ENCODE data around the gene LUZP1. TPM values are rescaled to one million over a fixed set of nuclear protein-coding genes. Genes with fewer than 3 reads are reported as not detected.
A peak's percentile ranks its signal among the peaks of the same experiment; 100 is the strongest.

LUZP1 gene
- total RNA-seq (82.4 and 92.3 TPM in 2 replicates), polyA plus RNA-seq (24.0 and 26.3 TPM in 2 replicates), polyA minus RNA-seq (84.2 and 92.3 TPM in 2 replicates), Bru-seq, nascent RNA (percentile 94 among the genes with signal in this experiment), BruChase-seq, experiment 1, labeled RNA remaining after a 6-hour chase (percentile 92 among the genes with signal in this experiment), BruChase-seq, experiment 2, labeled RNA remaining after a 2-hour chase (percentile 95 among the genes with signal in this experiment)
- 27.7 and 27.9 TPM in 2 replicates for polyA plus RNA-seq (2011; cell fraction: cytosol; rRNA removed)
- polyA plus RNA-seq (2011; cell fraction: nucleus; rRNA removed), result 51.3 and 61.7 TPM in 2 replicates
- 48.4 and 60.7 TPM in 2 replicates for polyA plus RNA-seq (2012)
- 12.7 TPM for polyA minus RNA-seq (2011; cell fraction: cytosol; rRNA and poly(A)+ RNA removed)
- 58.7 and 84.7 TPM in 2 replicates for polyA minus RNA-seq (2011; cell fraction: nucleus; rRNA and poly(A)+ RNA removed)
- long read RNA-seq, full-length matches to known transcripts, result 10 of 49 reads
- long read RNA-seq, partial matches to known transcripts, result 7 of 49 reads
- long read RNA-seq, other reads (novel, unspliced or antisense), result 32 of 49 reads

DNA sequence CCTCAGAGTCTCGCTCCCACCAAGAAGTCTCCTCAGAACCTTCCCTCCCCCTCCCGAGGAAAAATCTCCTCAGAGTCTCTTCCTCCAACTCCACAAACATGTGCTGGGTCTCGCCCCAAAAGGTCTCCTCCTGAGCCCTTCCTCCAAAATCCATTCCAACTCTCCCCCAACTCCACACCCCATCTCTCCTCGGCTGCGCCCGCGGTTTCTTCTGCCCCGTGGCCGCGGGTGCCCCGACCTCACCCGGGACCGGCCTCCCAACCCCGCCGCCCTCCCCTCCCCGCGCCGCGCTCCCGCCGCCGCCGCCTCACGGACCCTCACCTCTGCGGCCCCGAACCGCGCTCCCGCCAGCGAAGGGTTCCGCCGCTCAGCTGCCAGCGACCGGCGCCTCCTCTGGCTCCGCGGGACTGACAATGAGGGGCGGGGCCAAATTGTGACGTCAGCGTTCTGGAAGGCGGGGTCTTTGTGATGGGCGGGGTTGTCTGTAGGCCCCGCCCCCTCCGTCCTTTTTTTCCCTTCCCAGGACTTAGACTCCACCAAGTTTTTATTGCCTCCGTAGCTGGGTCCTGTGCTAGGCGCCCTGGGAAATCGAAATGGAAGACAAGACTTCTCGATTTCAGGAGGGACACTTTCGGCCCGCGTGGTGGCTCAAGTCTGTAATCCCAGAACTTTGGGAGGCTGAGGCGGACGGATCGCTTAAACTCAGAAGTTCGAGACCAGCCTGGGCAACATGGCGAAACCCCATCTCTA lies at the start of gene LUZP1:
TSS of gene LUZP1 (minus strand) at position 412 of the 750 bp plus-strand sequence.
- ChIA-PET POLR2A (interaction anchor here (0.5 to 3.6 kb wide), 13 partner anchors 8 to 406 kb away, joined by 3 to 12 read pairs (median 4); no protein-coding TSS in a partner anchor), CTCF (interaction anchor here (0.6 to 13.1 kb wide), 7 partner anchors 11 to 74 kb away, joined by 3 to 129 read pairs (median 11); no protein-coding TSS in a partner anchor)
- peak; percentile 96 for FAIRE-seq
- Histone ChIP-seq H3K79me2 (ENCODE audit: control insufficient read depth, insufficient read depth, low read length) (peaks cover 46% of the 10 kb centered on the region), H3K27me3 (ENCODE audit: control insufficient read depth in 2 of 2, insufficient read depth in 2 of 2, low read length in 2 of 2) (no peaks in the 10 kb centered on the region), H4K20me1 (replicated peaks; ENCODE audit: control insufficient read depth, extremely low read depth, insufficient read depth, low read length) (peaks cover 11% of the 10 kb centered on the region), H3K4me3 (replicated peaks in 1 of 3; ENCODE audit: insufficient read depth in 1 of 3, low read depth in 1 of 3, low read length in 3 of 3) (peak within 1 kb of the TSS; percentile 84 to 95 (median 93)), H3K9ac (replicated peaks; ENCODE audit: extremely low read depth, insufficient read depth, low read length) (peak within 1 kb of the TSS; percentile 92), H3K4me2 (ENCODE audit: insufficient read depth, low read length) (peak within 1 kb of the TSS; percentile 73), H3K4me1 (ENCODE audit: control insufficient read depth, extremely low read depth, insufficient read depth, low read length) (peaks cover 32% of the 10 kb centered on the region), H3K9me1 (replicated peaks; ENCODE audit: control insufficient read depth, extremely low read depth, insufficient read depth, low read length) (no peaks in the 10 kb centered on the region), H3K36me3 (ENCODE audit: control insufficient read depth in 2 of 2, extremely low read depth in 1 of 2, insufficient read depth in 2 of 2, low read length in 2 of 2) (no peaks in the 10 kb centered on the region), H2AFZ (ENCODE audit: low read depth, low read length) (peak within 1 kb of the TSS; percentile 63), H3K27ac (ENCODE audit: insufficient read depth, low read depth, low read length) (peak within 1 kb of the TSS; percentile 77), H3K9me3 (replicated peaks; ENCODE audit: control insufficient read depth, insufficient read depth, low read length) (no peaks in the 10 kb centered on the region)
- BruUV-seq (replicated peaks), result no TSS peak
- intact Hi-C loops (cut with micrococcal nuclease) (loop anchor here (1.0 to 2.0 kb wide), 5 partner anchors 9 to 316 kb away; partner anchors contain the start of gene ASAP3), dilution Hi-C loops (cut with MboI; ENCODE audit: extremely low pct_ligation_motif_present, low sequenced_read_pairs) (no loop called here)
- TF ChIP-seq EZH2 (IDR thresholded peaks at IDR 0.05; ENCODE audit: borderline replicate concordance, low read depth, low read length, severe bottlenecking) (no peak), POLR2AphosphoS5 (IDR thresholded peaks at IDR 0.05; ENCODE audit: insufficient read depth, low read depth, low read length) (peak; percentile 97), GATA2 (IDR thresholded peaks at IDR 0.05; ENCODE audit: insufficient read depth, insufficient read length, low read depth, low read length) (no peak), JUN (IDR thresholded peaks at IDR 0.05; ENCODE audit: borderline replicate concordance, insufficient read depth, insufficient read length, low read depth) (no peak), MYC (IDR thresholded peaks at IDR 0.05; ENCODE audit: low read depth, low read length) (no peak), POLR2A (IDR thresholded peaks at IDR 0.05; ENCODE audit: low read depth, low read length) (peak; percentile 88)
- TF ChIP-seq, protein P1, sequence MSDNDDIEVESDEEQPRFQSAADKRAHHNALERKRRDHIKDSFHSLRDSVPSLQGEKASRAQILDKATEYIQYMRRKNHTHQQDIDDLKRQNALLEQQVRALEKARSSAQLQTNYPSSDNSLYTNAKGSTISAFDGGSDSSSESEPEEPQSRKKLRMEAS (IDR thresholded peaks at IDR 0.05; ENCODE audit: insufficient read depth, insufficient read length), result no peak
- TF ChIP-seq, protein P2, sequence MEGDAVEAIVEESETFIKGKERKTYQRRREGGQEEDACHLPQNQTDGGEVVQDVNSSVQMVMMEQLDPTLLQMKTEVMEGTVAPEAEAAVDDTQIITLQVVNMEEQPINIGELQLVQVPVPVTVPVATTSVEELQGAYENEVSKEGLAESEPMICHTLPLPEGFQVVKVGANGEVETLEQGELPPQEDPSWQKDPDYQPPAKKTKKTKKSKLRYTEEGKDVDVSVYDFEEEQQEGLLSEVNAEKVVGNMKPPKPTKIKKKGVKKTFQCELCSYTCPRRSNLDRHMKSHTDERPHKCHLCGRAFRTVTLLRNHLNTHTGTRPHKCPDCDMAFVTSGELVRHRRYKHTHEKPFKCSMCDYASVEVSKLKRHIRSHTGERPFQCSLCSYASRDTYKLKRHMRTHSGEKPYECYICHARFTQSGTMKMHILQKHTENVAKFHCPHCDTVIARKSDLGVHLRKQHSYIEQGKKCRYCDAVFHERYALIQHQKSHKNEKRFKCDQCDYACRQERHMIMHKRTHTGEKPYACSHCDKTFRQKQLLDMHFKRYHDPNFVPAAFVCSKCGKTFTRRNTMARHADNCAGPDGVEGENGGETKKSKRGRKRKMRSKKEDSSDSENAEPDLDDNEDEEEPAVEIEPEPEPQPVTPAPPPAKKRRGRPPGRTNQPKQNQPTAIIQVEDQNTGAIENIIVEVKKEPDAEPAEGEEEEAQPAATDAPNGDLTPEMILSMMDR (IDR thresholded peaks at IDR 0.05; ENCODE audit: extremely low read depth in 1 of 2, insufficient read depth in 1 of 2, low read depth in 1 of 2, low read length in 2 of 2), result peak in 1 of 2 donors; percentile 7
- peak; percentile 93 for DNase-seq (ENCODE audit: low read depth, low spot score)
